Measurements from ENCODE around the gene TPP2.

Gene TPP2

DNA sequence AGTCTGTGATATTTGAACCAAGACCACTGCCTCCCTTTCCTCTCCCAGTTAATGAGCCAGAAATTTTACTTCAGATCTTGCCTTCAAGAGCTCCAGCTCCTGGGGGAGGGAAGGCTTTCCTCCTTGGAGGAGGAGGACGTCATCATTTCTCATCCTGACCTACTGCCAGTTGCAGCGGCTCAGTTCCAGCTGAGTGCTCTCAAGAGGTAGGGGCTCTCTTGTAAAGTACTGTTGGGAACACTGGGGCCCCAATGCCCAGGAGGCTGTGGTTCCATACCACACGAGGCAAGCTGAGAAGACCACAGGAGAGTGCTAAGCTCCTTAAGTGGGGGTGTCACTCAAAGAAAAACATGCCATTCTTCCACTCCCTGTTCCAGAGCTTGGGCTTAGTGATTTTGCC lies 61.9 kb downstream of the TPP2 start:
- no peak for DNase-seq

DNA sequence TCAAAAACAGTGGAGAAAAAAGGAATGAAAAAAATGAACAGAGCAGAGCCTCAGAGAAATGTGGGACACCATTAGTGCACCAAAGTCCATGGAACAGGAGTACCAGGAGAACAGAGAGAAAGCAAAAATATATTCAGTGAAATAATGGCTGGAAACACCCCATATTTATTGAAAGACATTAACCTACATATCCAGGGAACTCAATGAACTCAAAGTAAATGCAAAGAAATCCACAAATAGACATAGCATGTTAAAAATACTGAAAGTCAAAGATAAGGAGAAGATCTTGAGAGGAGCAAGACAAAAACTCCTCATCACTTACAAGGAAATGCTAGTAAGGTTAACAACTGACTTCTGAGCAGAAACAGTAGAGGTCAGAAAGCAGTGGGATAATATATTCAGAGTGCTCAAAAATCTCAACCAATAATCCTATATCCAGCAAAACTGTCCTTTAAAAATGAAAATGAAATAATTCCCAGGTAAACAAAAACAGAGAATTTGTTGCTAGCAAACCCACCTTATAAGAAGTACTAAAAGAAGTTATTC lies 62.5 kb downstream of the TPP2 start:
- DNase-seq, result no peak

DNA sequence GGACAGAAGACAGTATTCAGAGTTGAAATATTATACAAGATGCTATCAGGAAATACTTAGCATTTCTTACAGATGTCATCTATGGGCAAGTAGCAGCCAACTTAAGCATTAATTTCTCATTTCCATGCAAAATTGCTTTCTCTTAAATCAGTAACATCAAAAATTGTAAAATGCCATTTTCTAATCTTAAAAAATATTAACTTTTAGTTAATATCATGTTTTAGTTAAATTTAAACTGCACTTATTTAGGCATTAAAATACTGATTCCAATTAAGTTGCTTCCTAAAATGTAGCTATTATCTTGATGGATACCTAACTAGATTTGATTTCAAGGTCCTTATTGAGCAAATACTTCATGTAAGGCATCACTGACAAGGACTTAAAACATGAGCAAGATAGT lies 70.2 kb downstream of the TPP2 start:
- no peak for DNase-seq

DNA sequence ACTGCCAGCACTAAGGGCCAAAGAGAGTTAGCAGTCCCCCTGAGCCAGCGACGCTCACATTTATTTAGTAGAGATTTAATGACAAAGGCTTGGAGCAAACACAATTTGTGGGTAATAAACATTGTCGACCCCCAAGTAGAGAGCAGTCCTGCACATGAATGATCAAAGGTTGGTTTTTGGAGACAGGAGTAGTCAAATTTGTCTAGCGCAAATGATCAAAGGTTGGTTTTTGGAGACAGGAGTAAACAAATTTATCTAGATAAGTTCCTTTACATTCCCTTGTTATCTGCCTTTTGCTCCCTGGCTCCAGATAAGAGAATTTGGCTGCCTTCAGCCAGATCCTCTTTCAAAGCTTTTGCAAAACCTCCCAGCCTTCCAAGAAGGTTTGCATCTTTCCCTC lies 71.1 kb downstream of the TPP2 start:
- no peak for DNase-seq

- no peak for DNase-seq
These were observed 73.3 kb downstream of the TPP2 start for GRCh38 chr13:102670130-102670529.

DNA sequence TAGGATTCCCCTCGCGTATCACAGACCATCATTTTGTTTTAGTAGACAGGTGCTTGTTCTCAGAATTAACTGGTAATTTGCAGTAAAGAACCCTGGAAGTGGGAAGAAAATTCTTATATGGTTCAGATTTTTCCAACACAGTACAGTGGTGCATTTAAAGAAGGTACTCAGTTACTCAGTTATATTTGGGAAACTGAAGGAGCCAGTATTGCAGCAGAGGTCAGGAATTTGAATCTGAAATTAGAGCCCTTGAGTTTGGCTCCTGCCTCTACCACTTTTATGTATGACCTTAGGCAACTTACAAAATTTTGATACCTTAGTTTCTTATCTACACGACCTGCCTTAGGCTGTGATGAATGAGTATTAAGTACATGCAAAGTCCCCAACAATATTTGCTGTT lies 78.3 kb downstream of the TPP2 start:
- no peak for DNase-seq

- no peak for DNase-seq
These were observed 80.3 kb downstream of the TPP2 start for GRCh38 chr13:102677122-102677521.

DNA sequence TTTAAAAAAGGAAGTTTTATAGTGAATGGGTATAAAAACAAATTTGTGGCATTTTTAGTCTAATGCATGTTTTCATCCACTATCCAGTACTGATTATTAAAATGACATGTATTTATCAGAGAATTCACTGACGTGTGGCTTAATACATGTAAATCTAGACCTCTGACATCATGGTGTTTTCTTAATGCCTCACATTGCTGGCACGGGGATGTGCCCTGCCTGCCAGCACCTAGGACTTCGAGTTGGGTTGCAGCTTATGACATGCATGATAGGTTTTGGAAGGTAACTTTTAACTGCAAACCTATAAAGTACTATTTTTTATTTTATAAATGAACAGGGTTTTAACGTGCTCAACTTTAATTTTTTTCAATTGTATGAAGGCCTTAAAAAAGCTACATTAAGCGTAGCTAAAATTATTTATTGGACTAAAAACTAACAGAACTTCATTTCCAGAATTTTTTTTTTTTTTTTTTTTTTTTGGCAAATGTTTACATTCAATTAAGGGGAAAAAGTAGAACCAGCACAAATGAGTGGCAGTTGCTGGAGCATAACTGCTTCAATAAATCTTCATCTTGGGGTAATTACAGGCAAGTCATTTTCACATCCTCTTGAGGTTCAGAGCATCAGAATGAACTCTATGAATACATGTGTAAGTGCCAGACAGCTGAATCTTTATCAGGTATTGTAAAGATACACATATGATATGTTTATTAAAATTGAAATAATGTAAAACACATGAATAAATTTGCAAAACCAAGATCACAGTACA lies 81.7 kb downstream of the TPP2 start:
- no peak for DNase-seq

- DNase-seq, result no peak
These were observed 82.8 kb downstream of the TPP2 start for GRCh38 chr13:102679449-102680132.

DNA sequence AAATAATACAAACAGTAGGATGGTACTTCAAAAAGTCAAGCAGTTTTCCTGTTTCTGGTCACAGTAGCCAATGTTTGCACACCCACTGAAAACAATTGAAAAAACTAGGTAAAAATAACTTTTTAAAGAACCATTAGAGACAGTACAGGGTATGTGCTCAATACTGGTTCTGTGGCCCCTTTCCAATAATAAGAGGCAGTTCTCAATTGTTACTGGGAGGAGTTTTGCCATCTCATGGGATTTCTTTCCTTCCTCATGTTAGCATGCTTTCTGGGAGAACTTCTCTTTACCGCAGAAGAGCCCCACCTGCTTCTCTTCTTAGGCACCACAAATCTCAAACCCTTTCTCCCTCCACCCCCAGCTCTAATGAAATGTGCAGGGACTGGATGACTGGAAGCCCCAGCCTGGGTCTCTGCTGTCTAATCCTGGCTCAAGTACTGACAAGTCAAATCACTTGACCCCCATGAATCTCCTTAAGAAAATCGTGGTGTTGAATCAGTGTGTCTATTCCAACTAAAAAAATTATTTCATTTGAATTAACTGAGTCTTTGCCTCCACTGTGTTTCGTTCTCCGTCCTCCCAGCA lies 83.4 kb downstream of the TPP2 start:
- DNase-seq, result no peak

DNA sequence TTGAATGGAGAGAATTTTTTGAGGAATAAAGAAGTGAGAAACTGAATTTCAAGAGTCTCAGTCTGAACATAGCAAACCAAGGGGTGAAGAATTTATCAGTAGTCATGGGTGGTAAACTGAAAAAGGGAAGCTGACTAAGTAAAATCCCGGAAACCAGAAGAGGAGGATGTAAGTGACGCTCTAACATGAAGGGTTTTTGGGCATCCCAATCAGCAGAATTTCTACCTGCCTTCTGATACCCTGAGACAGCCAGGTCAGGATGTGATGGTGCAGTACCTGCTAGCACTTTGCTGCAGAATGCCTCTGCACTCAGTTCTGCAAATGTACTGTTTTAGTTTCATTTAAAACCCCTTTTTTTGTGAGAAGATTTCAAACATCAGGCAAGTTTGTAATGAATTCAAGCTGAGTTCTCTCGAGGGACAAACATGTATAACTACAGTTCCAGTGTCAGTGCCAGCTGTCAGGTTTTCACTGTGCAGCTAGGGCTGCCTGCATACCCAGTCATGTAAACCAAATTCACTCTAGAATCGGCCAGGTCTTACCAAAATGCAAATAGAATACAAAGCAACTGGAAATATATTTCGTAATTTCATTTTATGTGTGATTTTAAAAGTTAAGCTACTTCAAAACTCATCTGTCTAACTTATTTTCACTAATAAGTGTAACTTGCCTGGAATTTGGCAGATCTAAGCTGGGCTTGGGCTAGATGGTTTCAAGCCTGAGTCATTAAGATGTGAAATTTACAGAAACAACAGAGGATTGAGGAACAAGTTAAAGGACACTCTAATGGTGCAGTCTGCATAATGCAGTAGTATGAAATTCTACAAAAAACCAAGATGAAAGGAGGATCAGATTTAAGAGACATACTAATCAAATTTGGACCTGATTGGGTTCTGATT lies 84.3 kb downstream of the TPP2 start:
- DNase-seq, result no peak

GRCh38 chr13:102682211-102682610 lies 85.4 kb downstream of the TPP2 start:
- no peak for DNase-seq

DNA sequence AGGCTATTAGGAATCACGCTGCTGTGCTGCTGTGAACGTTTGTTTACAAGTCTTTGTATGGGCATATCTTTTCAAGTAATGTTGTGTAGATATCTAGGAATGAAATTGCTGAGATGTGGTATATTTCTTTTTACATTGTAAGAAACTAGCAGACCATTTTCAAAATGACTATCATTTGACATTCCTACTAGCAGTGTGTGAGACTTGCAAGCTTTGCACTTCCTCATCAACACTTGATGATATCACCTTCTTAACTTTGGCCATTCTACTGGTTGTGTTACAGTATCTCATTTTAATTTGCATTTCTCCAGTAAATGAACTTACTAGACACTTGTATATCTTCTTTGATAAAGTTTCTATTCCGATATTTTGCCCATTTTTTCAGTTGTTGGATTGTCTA lies 85.9 kb downstream of the TPP2 start:
- DNase-seq, result no peak

GRCh38 chr13:102683637-102684036 lies 86.9 kb downstream of the TPP2 start:
- DNase-seq, result no peak

DNA sequence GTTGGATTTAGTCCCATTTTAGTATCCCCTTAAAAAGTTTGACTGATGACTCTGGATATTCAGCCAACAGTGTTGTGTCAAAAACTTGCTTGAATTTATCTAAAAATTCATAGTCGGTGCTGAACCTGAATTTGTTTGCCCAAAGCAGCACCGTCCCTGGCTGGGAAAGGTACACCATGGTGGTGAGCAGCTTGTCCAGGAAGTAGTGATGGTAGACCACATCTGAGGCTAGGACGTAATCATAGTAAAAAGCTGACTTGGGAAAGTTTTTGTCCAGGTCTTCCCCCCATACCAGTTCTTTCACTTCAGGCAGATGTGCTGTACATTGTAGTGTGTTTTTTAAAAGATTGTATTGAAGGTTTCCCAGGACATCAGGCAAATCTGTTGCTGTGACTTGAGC lies 89.2 kb downstream of the TPP2 start:
- no peak for DNase-seq

DNA sequence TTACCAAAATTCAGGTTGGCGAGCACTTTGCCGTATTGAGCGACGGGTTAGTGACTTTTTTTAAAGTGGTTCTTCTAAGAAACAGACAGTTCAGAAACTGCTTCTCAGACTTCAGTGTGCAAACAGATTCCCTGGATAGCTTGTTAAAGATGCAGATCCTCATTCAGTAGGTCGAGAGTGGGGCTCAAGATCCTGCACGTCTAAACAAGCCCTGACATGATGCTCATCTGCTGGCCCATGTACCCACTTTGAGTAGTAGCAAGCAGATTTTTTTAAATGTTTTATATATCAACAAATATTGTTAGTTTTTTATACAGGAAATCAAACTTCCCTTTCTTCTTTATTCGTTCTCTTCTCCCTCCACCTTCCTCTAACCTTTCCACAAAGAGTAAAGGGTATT lies 90.7 kb downstream of the TPP2 start:
- no peak for DNase-seq

DNA sequence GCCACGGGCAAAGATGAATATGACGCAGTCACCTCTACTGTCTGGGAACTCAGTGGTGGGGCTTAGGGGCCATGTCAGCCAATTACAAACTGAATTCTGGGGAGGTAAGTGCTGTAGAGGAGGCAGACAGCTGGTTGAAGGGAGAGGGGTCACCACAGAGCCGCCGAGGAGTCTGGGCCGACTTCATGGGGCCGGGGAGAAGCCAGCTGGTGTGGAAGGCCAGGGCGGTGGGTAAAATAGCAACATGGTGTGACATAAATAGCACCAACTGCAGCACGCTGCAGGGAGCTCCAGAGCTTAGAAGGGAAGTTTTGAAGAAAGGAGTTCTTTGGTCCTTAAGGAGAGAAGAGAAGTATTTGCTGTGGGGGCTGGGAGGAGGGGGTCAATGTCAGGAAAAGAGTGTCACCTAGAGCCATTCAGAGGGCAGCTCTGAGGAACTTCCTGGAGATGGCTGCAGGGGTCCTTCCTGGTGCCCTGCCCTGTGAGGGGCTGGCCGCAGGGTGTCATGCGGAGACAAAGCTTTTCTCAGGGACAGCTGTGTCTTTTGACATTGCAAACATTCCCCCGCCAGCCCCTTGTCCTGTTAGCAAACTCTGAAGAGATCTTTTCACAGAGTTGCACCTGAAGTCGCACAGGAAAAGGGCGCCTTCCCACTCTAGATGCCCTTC lies 91.7 kb downstream of the TPP2 start:
- no peak for DNase-seq

DNA sequence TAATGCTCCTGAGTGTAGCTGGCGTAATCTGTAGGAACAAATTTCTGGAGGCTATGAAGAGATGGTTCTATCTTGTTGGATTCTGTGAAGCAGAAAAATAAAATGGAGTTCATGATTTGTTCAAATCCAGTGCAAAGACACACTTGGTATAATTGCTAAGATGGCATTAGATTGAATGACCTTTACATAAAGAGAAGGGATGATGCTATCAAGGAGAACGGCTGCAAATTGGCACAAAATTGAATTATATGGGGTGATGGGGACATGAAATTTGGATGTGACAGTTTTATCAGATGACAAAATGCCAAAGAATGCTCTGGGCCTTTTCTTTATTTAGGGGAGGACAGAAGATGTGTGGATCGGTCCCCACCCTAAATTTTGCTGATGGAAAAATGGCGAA lies 94.1 kb downstream of the TPP2 start:
- no peak for DNase-seq

GRCh38 chr13:102692491-102692826 lies 95.7 kb downstream of the TPP2 start:
- DNase-seq, result no peak

GRCh38 chr13:102693250-102693649 lies 96.5 kb downstream of the TPP2 start:
- DNase-seq, result no peak

DNA sequence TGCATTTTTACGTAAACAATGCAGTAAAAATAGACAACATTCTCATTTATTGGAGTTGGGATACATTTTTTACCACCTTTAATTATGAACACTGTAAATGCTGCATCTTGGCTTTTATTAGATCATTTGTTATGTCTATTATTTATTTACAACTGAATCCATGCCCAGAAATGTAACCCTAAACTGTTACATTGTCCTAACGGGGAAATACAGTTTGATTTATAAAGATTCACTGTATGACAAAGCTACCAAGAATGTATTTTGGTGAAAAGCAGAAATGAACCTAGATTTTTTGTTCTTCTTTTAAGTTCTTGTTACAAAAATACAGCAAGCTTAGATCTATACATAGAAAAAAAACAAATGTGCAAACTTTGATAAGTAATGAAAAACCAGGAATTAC lies 97.0 kb downstream of the TPP2 start:
- no peak for DNase-seq

DNA sequence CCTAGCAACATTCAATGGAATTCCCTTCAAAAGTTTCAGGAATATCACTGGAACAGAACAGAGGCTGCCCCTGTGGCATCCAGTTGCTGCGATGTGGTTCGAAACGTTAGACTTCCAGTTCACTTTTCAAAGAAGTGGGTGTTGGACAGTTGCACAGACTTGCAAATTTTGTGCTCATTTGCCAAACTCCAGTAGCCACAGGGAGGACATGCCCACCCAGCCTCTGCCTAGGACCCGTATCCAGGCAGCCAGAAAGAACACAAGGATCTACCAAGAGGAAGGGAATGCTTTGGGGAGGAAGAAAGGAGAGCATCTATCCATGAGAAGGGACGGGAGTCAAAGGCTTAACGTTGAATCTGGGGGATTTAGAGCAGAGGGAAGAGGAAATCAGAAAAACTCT lies 98.2 kb downstream of the TPP2 start, which contains the start of gene METTL21C:
Gene METTL21C (minus strand): TSS at position 108 of the 400 bp plus-strand sequence. CDS start 546 bp downstream, outside the sequence.
- no peak for DNase-seq

Data from DMS53 (cell line).